HepG2 (cell line): ENCODE data around the gene TBCEL. TPM values are rescaled to one million over a fixed set of nuclear protein-coding genes. Genes with fewer than 3 reads are reported as not detected.

Source experiments
- CBX2 ChIP-seq, 2 experiments: fragments of 200-600 bp in 1 of 2; sonication (generic); formaldehyde crosslinking in 1 of 2; IDR thresholded peaks; 2 replicates each; pipeline versions ENCODE4 v1.7.0 to v1.8.1; 2018 to 2022; ENCODE audit warnings: low read depth in 2 of 2, low read length in 1 of 2, mild to moderate bottlenecking in 1 of 2, missing genetic modification reagents in 1 of 2
- ZNF121 ChIP-seq: sonication (generic); formaldehyde crosslinking; IDR thresholded peaks from 2 replicates; pipeline ENCODE4 v1.5.0; 2020; ENCODE audit warnings: mild to moderate bottlenecking, missing genetic modification reagents
- ZNF878 ChIP-seq: sonication (generic); formaldehyde crosslinking; IDR thresholded peaks from 2 replicates; pipeline ENCODE4 v1.8.1; 2023; ENCODE audit warnings: mild to moderate bottlenecking, missing genetic modification reagents, moderate library complexity
- polyA plus RNA-seq, 8 experiments: library from polyadenylated mRNA; depleted of rRNA in 3 of 8; stranded (reverse) in 7 of 8; unstranded in 1 of 8; fragments of >200 nt; fragmentation: Illumina TruSeq in 4 of 8; extraction: Trizol in 4 of 8; gene quantifications; 2 replicates each; pipeline versions ENCODE4 v1.2.1 to v1.2.3, GENCODE V29; 2011 to 2016; ENCODE audit warnings: low read depth in 4 of 8, missing spikeins in 1 of 8, mixed read lengths in 1 of 8; ENCODE audit not compliant: insufficient read depth in 1 of 8
- total RNA-seq, 5 experiments: library from RNA; depleted of rRNA; stranded (reverse); fragments of >200 nt; fragmentation: Illumina TruSeq; extraction: Trizol; gene quantifications; 2 replicates each; pipeline ENCODE4 v1.2.3, GENCODE V29; 2016; ENCODE audit warnings: low read depth in 1 of 5
- TF ChIP-seq, protein P1 (sequence below): IDR thresholded peaks from 2 replicates; pipeline ENCODE4 v1.4.0; 2020; ENCODE audit warnings: mild to moderate bottlenecking, missing genetic modification reagents
- TF ChIP-seq, protein P2 (sequence below): sonication (generic); formaldehyde crosslinking; IDR thresholded peaks from 2 replicates; pipeline ENCODE4 v1.4.0; 2020; ENCODE audit warnings: mild to moderate bottlenecking, missing genetic modification reagents
- TF ChIP-seq, protein P3 (sequence below): sonication (generic); formaldehyde crosslinking; IDR thresholded peaks from 2 replicates; pipeline ENCODE4 v1.4.0; 2020; ENCODE audit warnings: mild to moderate bottlenecking, missing genetic modification reagents
- TF ChIP-seq, protein P4 (sequence below): sonication (generic); formaldehyde crosslinking; IDR thresholded peaks from 2 replicates; pipeline ENCODE4 v1.5.0; 2020; ENCODE audit warnings: mild to moderate bottlenecking, missing genetic modification reagents

TBCEL gene
- total and polyA plus RNA-seq, 2 of the 13 experiments (the other 11 are each of a cell fraction or from before 2014, with no cell fraction given) = 6.1 to 12.5 TPM

DNA sequence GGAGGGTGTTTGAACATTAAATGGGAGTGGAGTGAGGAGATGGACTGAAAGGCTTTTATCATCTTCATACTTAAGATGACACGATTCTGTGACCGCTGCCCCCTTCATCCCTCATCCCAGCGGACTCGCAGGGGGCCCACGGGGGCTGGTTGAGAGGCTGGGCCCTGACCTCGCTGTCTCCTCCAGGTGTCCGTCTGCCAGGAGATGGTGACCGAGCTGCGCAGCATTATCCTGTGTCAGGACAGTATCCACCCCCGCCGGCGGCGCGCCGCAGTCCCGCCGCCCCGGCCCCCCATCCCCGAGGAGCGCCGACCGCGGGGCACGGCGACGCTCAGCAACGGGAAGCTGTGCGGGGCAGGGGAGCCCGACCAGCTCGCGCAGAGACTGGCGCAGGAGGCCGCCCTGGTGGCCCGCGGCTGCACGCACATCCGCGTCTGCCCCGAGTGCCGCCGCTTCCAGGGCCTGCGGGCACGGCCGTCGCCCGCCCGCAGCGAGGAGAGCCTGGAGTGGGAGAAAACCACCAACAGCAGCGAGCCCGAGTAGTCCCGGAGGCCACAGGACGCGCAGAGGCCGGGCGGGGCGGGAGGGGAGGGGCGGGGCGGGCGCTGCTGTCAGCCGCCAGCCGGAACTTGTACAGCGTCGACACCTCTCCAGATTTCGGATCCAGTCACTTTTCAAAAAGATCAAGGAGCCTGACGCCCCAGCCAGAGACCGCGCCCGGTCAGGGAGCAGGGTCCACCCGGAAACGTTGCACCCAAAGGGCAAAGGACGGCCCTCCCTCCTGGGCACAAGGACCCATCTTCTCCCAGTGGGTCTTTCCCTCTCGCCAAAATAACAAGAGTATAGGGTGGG, 38.0 kb upstream of the TBCEL start (continued):
- TF ChIP-seq, protein P1, sequence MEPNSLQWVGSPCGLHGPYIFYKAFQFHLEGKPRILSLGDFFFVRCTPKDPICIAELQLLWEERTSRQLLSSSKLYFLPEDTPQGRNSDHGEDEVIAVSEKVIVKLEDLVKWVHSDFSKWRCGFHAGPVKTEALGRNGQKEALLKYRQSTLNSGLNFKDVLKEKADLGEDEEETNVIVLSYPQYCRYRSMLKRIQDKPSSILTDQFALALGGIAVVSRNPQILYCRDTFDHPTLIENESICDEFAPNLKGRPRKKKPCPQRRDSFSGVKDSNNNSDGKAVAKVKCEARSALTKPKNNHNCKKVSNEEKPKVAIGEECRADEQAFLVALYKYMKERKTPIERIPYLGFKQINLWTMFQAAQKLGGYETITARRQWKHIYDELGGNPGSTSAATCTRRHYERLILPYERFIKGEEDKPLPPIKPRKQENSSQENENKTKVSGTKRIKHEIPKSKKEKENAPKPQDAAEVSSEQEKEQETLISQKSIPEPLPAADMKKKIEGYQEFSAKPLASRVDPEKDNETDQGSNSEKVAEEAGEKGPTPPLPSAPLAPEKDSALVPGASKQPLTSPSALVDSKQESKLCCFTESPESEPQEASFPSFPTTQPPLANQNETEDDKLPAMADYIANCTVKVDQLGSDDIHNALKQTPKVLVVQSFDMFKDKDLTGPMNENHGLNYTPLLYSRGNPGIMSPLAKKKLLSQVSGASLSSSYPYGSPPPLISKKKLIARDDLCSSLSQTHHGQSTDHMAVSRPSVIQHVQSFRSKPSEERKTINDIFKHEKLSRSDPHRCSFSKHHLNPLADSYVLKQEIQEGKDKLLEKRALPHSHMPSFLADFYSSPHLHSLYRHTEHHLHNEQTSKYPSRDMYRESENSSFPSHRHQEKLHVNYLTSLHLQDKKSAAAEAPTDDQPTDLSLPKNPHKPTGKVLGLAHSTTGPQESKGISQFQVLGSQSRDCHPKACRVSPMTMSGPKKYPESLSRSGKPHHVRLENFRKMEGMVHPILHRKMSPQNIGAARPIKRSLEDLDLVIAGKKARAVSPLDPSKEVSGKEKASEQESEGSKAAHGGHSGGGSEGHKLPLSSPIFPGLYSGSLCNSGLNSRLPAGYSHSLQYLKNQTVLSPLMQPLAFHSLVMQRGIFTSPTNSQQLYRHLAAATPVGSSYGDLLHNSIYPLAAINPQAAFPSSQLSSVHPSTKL (CRISPR knock-in tag) = no peak
- TF ChIP-seq, protein P2, sequence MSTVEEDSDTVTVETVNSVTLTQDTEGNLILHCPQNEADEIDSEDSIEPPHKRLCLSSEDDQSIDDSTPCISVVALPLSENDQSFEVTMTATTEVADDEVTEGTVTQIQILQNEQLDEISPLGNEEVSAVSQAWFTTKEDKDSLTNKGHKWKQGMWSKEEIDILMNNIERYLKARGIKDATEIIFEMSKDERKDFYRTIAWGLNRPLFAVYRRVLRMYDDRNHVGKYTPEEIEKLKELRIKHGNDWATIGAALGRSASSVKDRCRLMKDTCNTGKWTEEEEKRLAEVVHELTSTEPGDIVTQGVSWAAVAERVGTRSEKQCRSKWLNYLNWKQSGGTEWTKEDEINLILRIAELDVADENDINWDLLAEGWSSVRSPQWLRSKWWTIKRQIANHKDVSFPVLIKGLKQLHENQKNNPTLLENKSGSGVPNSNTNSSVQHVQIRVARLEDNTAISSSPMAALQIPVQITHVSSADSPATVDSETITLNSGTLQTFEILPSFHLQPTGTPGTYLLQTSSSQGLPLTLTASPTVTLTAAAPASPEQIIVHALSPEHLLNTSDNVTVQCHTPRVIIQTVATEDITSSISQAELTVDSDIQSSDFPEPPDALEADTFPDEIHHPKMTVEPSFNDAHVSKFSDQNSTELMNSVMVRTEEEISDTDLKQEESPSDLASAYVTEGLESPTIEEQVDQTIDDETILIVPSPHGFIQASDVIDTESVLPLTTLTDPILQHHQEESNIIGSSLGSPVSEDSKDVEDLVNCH (CRISPR knock-in tag) = no peak
- TF ChIP-seq, protein P3, sequence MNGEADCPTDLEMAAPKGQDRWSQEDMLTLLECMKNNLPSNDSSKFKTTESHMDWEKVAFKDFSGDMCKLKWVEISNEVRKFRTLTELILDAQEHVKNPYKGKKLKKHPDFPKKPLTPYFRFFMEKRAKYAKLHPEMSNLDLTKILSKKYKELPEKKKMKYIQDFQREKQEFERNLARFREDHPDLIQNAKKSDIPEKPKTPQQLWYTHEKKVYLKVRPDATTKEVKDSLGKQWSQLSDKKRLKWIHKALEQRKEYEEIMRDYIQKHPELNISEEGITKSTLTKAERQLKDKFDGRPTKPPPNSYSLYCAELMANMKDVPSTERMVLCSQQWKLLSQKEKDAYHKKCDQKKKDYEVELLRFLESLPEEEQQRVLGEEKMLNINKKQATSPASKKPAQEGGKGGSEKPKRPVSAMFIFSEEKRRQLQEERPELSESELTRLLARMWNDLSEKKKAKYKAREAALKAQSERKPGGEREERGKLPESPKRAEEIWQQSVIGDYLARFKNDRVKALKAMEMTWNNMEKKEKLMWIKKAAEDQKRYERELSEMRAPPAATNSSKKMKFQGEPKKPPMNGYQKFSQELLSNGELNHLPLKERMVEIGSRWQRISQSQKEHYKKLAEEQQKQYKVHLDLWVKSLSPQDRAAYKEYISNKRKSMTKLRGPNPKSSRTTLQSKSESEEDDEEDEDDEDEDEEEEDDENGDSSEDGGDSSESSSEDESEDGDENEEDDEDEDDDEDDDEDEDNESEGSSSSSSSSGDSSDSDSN (CRISPR knock-in tag) = peak; percentile 89; the same call in 1 of the 2 replicates
- no peak for TF ChIP-seq ZNF878 (CRISPR knock-in tag)
- peak; percentile 96 for TF ChIP-seq ZNF121 (CRISPR knock-in tag)
- no peak for TF ChIP-seq CBX2 (IDR thresholded peaks at IDR 0.05; ENCODE audit: low read depth, low read length)
- 0 out of 2 replicates have a peak, but pooled peaks have one; percentile 40 for TF ChIP-seq CBX2 (CRISPR knock-in tag; IDR thresholded peaks at IDR 0.05; ENCODE audit: low read depth)
- TF ChIP-seq, protein P4, sequence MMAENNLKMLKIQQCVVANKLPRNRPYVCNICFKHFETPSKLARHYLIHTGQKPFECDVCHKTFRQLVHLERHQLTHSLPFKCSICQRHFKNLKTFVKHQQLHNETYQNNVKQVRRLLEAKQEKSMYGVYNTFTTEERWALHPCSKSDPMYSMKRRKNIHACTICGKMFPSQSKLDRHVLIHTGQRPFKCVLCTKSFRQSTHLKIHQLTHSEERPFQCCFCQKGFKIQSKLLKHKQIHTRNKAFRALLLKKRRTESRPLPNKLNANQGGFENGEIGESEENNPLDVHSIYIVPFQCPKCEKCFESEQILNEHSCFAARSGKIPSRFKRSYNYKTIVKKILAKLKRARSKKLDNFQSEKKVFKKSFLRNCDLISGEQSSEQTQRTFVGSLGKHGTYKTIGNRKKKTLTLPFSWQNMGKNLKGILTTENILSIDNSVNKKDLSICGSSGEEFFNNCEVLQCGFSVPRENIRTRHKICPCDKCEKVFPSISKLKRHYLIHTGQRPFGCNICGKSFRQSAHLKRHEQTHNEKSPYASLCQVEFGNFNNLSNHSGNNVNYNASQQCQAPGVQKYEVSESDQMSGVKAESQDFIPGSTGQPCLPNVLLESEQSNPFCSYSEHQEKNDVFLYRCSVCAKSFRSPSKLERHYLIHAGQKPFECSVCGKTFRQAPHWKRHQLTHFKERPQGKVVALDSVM (CRISPR knock-in tag) = 0 out of 2 replicates have a peak, but pooled peaks have one; percentile 19
